Cardiac muscle cell (in vitro differentiated cells and primary cell): ENCODE data around the gene TENM3. TPM values are rescaled to one million over a fixed set of nuclear protein-coding genes. Genes with fewer than 3 reads are reported as not detected.
"Not testable (repeated sequence)": the region's sequence is repeated elsewhere in the genome, so short reads cannot be mapped to it uniquely, and the experiment has no call there.

Experiments
- DNase-seq, 2 donors: peaks; one replicate each; pipeline versions ENCODE4 v3.0.0 to v3.0.0-alpha.2; 2010 to 2017; ENCODE audit warnings: low read depth in 1 of 2, low spot score in 1 of 2
- H3K27ac ChIP-seq: fragments of 200-600 bp; sonication (generic); 2 replicates; pipeline ENCODE4 v1.5.1; 2016
- H3K27me3 ChIP-seq: fragments of 200-600 bp; sonication (generic); 2 replicates; pipeline ENCODE4 v1.6.0; 2016; ENCODE audit warnings: control low read depth
- H3K36me3 ChIP-seq: fragments of 200-600 bp; sonication (generic); 2 replicates; pipeline ENCODE4 v1.5.1; 2016; ENCODE audit warnings: control low read depth
- H3K4me1 ChIP-seq: fragments of 200-600 bp; sonication (generic); 2 replicates; pipeline ENCODE4 v1.8.1; 2017; ENCODE audit warnings: low read depth, mild to moderate bottlenecking, mixed run types
- H3K4me3 ChIP-seq: fragments of 200-600 bp; sonication (generic); 2 replicates; pipeline ENCODE4 v1.5.1; 2016; ENCODE audit warnings: mild to moderate bottlenecking
- H3K9me3 ChIP-seq: fragments of 200-600 bp; sonication (generic); 2 replicates; pipeline ENCODE4 v1.5.1; 2017; ENCODE audit warnings: low read depth, mild to moderate bottlenecking, control low read depth
- CTCF ChIP-seq: IDR thresholded peaks from 2 replicates; pipeline ENCODE4 v1.5.1; 2012; ENCODE audit warnings: low read depth, mild to moderate bottlenecking, low read length
- polyA plus RNA-seq: library from polyadenylated mRNA; unstranded; fragments of >200 nt; fragmentation: Nextera tagmentation; extraction: Ambion mirVana; gene quantifications from 2 replicates; pipeline ENCODE4 v1.2.1, GENCODE V29; 2016
- total RNA-seq: library from RNA; depleted of rRNA; stranded (reverse); fragments of >200 nt; gene quantifications from 2 replicates; pipeline ENCODE4 v1.2.3, GENCODE V29; 2016

Gene TENM3
- total and polyA plus RNA-seq, 2 experiments from 2014 or later, result 12.5 to 24.8 TPM

DNA sequence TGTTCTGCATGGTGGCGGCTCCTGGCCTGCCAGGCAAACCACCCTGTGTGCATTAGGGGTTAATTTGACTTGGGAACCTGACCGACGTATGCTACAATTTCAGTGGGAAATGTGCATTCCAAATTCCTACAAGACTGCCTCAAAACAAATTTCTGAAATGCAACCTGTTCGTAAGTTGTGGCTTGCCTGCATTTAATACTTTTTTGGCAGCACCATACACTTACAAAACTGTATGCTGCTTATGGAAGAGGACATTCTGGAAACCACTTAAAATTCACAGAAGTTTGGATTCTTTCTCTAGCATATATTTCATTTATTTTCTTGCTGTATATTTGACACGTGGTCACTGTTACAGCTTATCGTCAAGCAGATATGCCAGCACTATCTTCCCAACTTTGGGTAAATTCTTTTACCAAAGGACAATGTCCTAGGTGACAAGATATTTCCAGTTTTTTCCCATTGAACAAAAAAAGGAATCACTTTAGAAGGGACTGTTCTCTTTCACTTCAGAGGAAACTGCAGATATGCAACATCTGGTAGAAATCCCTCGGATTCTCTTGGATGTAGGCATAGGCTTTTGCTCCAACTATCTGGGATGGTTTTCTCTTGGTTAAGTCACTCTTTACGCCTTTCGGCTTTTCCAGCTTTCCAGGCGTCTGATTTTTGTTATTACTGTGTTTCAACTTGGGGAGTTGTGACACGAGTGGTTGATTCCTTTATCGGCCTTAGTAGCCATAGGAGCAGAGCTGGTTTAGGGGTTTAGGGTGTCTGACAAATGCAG lies 9.7 kb upstream of the TENM3 start:
- no peak for TF ChIP-seq CTCF
- H3K27ac ChIP-seq, result no peak overlapping the region

GRCh38 chr4:182235021-182235795 lies 8.0 kb upstream of the TENM3 start:
- no peak for DNase-seq
- TF ChIP-seq CTCF, result no peak
- no peaks in the 10 kb centered on the region for H3K9me3 ChIP-seq
- H3K4me3 ChIP-seq, result no peak overlapping the region
- peaks cover 9% of the 10 kb centered on the region for H3K4me1 ChIP-seq
- H3K27me3 ChIP-seq, result no peaks in the 10 kb centered on the region
- no peaks in the 10 kb centered on the region for H3K36me3 ChIP-seq
- no peak overlapping the region for H3K27ac ChIP-seq

More for the DNA sequence above, 9.7 kb upstream of the TENM3 start:
- Histone ChIP-seq H3K36me3 (no peaks in the 10 kb centered on the region), H3K9me3 (no peaks in the 10 kb centered on the region), H3K4me1 (no peaks in the 10 kb centered on the region), H3K4me3 (no peak overlapping the region), H3K27me3 (no peaks in the 10 kb centered on the region)
- DNase-seq, result no peak

- no peak for DNase-seq
- Histone ChIP-seq H3K27ac (no peak overlapping the region), H3K27me3 (no peaks in the 10 kb centered on the region)
These were observed 7.0 kb upstream of the TENM3 start for GRCh38 chr4:182236186-182236585.

DNA sequence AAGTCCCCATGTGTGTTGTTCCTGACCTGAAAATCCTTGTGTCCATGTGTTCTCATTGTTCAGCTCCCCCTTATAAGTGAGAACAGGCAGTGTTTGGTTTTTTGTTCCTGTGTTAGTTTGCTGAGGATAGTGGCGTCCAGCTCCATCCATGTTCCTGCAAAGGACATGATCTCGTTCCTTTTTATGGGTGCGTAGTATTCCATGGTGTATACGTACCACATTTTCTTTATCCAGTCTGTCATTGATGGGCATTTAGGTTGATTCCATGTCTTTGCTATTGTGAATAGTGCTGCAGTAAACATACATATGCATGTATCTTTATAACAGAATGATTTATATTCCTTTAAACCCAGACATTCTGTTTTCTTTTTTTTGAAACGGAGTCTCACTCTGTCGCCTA lies 6.2 kb upstream of the TENM3 start:
- not testable (repeated sequence) for H3K27me3 ChIP-seq, H3K27ac ChIP-seq, DNase-seq, H3K4me3 ChIP-seq, H3K9me3 ChIP-seq, H3K36me3 ChIP-seq
- peaks cover 13% of the 10 kb centered on the region for H3K4me1 ChIP-seq

More at GRCh38 chr4:182236186-182236585, 7.0 kb upstream of the TENM3 start:
- Histone ChIP-seq H3K4me1 (peaks cover 13% of the 10 kb centered on the region), H3K36me3 (no peaks in the 10 kb centered on the region), H3K9me3 (no peaks in the 10 kb centered on the region), H3K4me3 (no peak overlapping the region)
- no peak for TF ChIP-seq CTCF

GRCh38 chr4:182238355-182238931 lies 4.8 kb upstream of the TENM3 start:
- no peaks in the 10 kb centered on the region for H3K9me3 ChIP-seq
- peaks cover 13% of the 10 kb centered on the region for H3K4me1 ChIP-seq
- DNase-seq, result no peak
- H3K27me3 ChIP-seq, result no peaks in the 10 kb centered on the region
- no peak overlapping the region for H3K4me3 ChIP-seq
- no peak for TF ChIP-seq CTCF
- H3K36me3 ChIP-seq, result no peaks in the 10 kb centered on the region
- no peak overlapping the region for H3K27ac ChIP-seq
